ENCODE data around the gene CXCL17.

The CXCL17 gene

DNA sequence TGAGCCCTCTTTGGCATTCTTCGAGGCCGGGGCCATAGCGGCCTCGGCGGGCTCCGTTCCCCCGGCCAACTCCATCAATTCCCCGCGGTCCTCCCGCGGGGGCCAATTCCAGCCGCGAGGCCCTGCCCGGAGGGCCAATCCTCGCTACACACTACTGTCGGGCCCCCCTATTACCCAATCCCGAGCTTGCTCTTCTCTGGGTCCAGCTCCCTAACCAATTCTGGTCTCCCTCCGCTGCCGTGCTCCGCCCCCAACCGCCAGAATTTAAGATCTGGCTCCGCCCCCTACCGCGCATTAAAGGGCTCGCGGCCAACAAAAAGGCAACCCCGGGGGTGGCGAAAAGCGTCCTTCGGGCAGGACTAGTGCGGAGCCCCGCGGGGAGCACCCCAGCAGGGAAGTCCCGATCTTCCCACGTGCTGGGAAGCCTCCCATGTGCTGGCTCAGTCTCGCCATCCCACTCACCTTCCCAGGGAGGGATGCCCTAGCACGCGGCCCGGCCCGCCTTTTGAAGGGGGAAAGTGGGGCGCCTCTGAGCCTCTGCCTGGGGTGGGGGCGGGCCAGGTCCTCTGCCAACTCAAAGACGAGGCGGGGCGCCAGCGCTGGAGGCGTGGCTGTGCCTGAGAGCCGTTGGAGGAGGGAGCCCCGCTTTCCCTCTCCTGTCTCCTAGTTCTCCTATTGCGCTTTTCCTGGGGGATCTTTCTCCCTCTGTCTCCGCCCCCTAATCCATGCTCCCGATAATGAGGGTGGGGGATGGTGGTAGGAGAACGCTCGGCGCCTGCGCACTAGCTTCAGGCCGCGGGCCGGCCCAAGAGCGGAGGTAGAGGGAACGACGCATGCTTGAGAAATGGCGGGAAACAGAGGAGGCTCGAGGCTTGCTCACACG lies 19.0 kb downstream of the CXCL17 start:
- DNase-seq = peak; percentile 96

- DNase-seq = no peak
These were observed 19.8 kb downstream of the CXCL17 start for GRCh38 chr19:42422901-42423461.

GRCh38 chr19:42422092-42422900 lies 20.4 kb downstream of the CXCL17 start:
- DNase-seq = no peak

GRCh38 chr19:42421591-42422031 lies 21.1 kb downstream of the CXCL17 start:
- no peak for DNase-seq

- DNase-seq = no peak
These were observed 21.6 kb downstream of the CXCL17 start for GRCh38 chr19:42421101-42421500.

DNA sequence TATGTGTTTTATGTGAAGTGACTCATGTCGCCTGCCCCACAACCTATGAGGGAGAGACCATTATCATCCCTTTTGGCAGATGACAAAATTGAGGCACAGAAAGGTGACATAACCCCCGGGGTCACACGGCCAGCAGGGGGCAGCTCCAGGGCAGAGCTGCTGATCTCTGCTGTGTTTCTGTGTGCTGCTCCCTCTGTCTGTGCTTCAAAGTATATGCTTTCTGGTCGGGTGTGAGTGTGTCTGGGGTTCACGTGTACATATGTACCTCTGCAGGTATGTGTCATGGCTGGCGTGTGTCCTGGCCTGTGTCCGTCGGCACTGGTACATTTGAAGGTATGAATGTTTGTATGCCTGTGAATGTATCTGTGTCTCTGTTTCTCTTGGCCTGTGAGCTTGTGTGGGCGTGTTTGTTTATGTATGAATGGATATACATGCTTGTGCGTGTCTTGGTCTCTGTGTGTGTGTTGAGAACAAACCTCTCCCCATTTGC lies 22.6 kb downstream of the CXCL17 start:
- DNase-seq = peak; percentile 70

DNA sequence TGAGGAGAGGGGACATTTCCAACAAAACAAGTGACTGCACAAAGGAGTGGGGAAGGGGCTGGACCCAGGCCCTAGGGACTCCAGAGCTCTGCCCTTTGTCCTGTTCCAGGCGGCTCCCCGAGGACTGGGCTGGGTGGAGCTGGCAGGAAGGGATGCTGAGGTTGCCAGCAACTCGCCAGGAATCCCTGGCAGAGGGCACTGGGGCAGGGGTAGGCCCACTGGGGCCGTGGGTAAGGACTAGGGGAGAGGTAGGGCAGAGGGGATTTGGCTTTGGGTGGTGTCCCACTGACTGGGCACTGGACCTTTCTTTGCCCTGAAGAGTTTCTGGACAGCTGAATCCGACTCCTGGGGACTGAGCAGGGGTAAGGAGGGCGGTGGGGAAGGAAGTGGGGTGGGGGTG lies 23.4 kb downstream of the CXCL17 start:
- DNase-seq = no peak

GRCh38 chr19:42412661-42413076 lies 30.1 kb downstream of the CXCL17 start:
- no peak for DNase-seq

DNA sequence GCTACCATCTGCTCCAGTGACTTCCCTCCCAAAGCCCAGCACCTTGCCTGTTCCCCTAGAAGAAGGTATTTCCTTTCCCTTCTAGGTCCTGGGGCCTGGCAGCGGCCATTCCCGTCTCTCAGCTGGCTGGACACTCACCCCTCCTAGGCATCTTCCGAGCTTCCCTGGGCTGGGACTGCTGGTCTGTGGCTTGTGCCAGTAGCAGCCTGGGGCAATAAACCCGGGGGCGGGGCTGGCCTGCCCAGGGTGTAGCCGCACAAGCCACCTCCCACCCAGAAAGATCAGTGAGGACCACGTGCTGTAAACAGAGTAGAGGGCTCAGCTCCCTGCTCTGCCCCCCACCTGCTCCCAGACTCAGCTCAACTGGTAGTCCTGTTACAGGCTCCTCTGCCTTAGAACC lies 30.5 kb downstream of the CXCL17 start:
- DNase-seq = no peak

- DNase-seq = no peak
These were observed 31.1 kb downstream of the CXCL17 start for GRCh38 chr19:42411581-42412178.

GRCh38 chr19:42410371-42410770 lies 32.4 kb downstream of the CXCL17 start:
- DNase-seq = no peak

GRCh38 chr19:42409477-42409876 lies 33.3 kb downstream of the CXCL17 start:
- DNase-seq = no peak

GRCh38 chr19:42407816-42408175 lies 35.0 kb downstream of the CXCL17 start:
- DNase-seq = no peak

DNA sequence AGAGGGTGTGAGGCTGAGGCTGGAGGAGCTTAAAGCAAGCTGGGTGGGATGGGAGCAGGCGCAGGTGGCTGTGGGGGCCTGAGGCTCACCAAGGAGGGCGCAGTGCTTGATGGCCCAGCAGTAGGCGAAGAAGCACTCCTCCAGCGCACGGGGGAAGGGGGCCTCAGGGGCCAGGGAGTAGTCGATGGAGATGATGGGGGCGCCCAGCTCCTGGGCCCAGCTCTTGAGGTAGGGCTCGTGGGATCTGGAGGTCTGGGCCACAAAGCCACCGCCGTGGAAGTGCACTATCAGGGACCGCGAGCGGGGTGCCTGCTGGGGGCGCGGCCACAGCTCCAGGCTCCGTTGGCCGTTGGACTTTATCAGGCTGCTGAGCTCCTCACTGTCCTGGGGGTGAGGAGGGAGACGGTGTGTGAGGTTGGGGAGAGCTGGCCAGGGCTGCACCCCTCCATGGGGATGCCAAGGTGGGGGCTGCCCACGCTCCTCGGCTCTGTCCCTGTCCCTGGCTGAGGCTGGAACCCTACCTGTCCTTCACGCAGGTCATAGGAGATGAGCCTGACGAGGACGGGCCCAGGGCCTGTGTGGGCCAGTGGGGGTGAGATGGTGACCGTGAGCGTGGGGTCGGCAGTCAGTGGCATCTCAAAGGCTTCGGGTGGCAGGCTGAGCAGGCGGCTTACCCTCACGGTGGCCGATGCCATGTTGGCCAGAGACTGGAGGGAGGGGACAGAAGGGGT lies 35.5 kb downstream of the CXCL17 start:
- no peak for DNase-seq

DNA sequence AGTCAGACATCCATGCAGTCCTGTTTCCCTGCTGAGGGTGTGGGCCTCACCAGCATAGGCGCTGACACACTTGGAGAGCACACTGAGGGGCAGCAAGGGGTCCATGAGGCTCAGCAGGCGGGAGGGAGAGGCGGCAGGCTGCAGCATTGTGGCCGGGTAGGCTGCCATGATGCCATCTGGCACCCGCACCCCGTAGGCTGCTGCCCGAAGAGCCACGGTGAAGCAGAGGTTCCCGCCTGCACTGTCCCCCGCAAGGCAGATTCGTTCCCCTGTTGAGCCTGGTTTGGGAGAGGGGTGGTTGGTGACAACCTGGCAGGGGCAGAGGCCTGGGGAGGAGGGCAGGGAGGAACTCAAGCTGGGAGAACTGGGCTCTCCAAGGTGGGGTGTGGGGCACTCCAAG lies 36.6 kb downstream of the CXCL17 start:
- DNase-seq = no peak

GRCh38 chr19:42403586-42403985 lies 39.2 kb downstream of the CXCL17 start:
- DNase-seq = no peak

DNA sequence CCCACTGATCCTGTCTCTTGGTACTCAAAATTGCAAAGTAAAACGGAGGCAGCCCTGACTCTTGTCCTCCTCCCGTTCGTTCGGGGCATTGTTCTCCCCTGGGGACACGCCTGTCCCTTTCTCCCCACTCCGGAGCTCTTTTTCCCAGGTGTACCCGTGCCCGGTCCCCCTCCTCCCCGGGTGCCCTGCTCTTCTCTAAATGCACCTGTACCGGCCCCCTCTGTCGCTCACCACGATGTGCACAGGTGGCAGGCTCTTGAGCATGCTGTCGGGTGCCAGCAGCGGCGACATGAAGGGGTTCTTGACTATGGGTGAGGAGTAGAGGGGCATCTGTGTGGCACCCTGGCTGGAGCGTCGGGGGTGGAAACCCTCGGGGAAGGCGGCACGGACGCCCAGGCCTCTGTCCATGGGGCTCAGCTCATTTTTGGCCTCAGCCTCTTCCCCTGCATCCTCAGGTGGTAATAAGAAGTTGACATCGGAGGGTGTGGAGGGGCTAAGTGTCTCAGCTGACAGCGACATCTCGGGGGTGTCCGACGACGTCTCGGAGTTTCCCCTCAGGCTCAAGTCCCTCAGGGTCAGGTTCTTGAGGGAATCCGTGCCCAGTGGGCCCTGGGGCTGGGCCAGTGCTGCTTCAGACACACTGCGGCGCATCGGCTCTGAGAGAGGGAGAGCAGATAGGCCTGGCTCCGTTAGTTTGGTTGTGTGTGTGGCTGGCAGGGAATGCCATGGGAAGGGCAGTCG lies 40.2 kb downstream of the CXCL17 start:
- DNase-seq = no peak

GRCh38 chr19:42401365-42402303 lies 41.1 kb downstream of the CXCL17 start:
- peak; percentile 67 for DNase-seq

- DNase-seq = no peak
These were observed 42.3 kb downstream of the CXCL17 start for GRCh38 chr19:42400404-42400803.
